A549 (cell line): ENCODE results near the gene ARHGAP40. TPM values are rescaled to one million over a fixed set of nuclear protein-coding genes. Genes with fewer than 3 reads are reported as not detected.

Source experiments
- ATAC-seq, 2 experiments: fragments of 200-7000 bp in 1 of 2; fragments of >200 bp in 1 of 2; cut with Nextera tagmentation in 1 of 2; cut with Tn5 transposase in 1 of 2; 3 replicates each; pipeline versions ENCODE4 v1.8.0 to v1.9.1; 2018 to 2020; ENCODE audit warnings: mild to moderate bottlenecking in 1 of 2, moderate library complexity in 1 of 2
- CTCF ChIA-PET: fragments of 300-600 bp; sonication (Branson Sonifier 250); formaldehyde crosslinking; extraction: SDS; loops from one replicate; lab custom pipeline; 2021; ENCODE audit warnings: antibody characterized with exemption, inconsistent platforms; lab: Yijun Ruan, JAX
- POLR2A ChIA-PET: fragments of 350-600 bp; formaldehyde crosslinking; extraction: SDS; loops from one replicate; lab custom pipeline; 2021; ENCODE audit warnings: antibody characterized with exemption, inconsistent platforms; lab: Yijun Ruan, JAX
- DNase-seq, 2 experiments: peaks; one replicate each; pipeline versions ENCODE4 v3.0.0 to v3.0.0-alpha.2; 2011 to 2016; ENCODE audit warnings: low read depth in 1 of 2, low spot score in 1 of 2
- FAIRE-seq: peaks from 2 replicates; lab custom pipeline; 2011; peaks lifted over from hg19 to GRCh38; lab: Jason Lieb, UNC
- H3K27ac ChIP-seq, 2 experiments: fragments of >200 bp; sonication (Bioruptor Twin); formaldehyde crosslinking; 3 replicates each; pipeline ENCODE4 v1.5.1; 2016 to 2017
- H3K4me1 ChIP-seq: fragments of >200 bp; sonication (Bioruptor Twin); formaldehyde crosslinking; 3 replicates; pipeline ENCODE4 v1.6.1; 2016
- H3K4me2 ChIP-seq: fragments of >200 bp; sonication (Bioruptor Twin); formaldehyde crosslinking; 3 replicates; pipeline ENCODE4 v1.6.1; 2016
- H3K4me3 ChIP-seq: fragments of >200 bp; sonication (Bioruptor Twin); formaldehyde crosslinking; 3 replicates; pipeline ENCODE4 v1.5.1; 2016
- H3K9me3 ChIP-seq: fragments of >200 bp; sonication (Bioruptor Twin); formaldehyde crosslinking; 3 replicates; pipeline ENCODE4 v1.6.1; 2016
- CBX2 ChIP-seq: fragments of 200-600 bp; sonication (generic); IDR thresholded peaks from 2 replicates; pipeline ENCODE4 v1.6.1; 2016; ENCODE audit warnings: low read depth, mild to moderate bottlenecking, borderline replicate concordance
- CEBPB ChIP-seq, 2 experiments: fragments of >200 bp in 1 of 2; sonication (Bioruptor Twin) in 1 of 2; formaldehyde crosslinking in 1 of 2; IDR thresholded peaks; 2 replicates each; pipeline ENCODE4 v1.6.1; 2012 to 2016
- CHD2 ChIP-seq: fragments of 150-350 bp; IDR thresholded peaks from 2 replicates; pipeline ENCODE4 v1.6.1; 2014; ENCODE audit warnings: low read length; ENCODE audit not compliant: partially characterized antibody
- CTCF ChIP-seq: fragments of >200 bp; sonication (Bioruptor Twin); formaldehyde crosslinking; IDR thresholded peaks from 3 replicates; pipeline ENCODE4 v1.5.1; 2016
- E2F6 ChIP-seq: IDR thresholded peaks from 2 replicates; pipeline ENCODE4 v1.6.1; 2012; ENCODE audit warnings: low read depth, borderline replicate concordance
- ELK1 ChIP-seq: fragments of 150-350 bp; IDR thresholded peaks from 2 replicates; pipeline ENCODE4 v1.6.1; 2014; ENCODE audit warnings: low read depth, mild to moderate bottlenecking, low read length
- FOSL2 ChIP-seq, 2 experiments: fragments of 450-650 bp in 1 of 2; fragments of >200 bp in 1 of 2; sonication (Bioruptor Twin) in 1 of 2; formaldehyde crosslinking; IDR thresholded peaks; 2 replicates each; pipeline versions ENCODE4 v1.5.0 to v1.6.1; 2016 to 2020; ENCODE audit warnings: mild to moderate bottlenecking in 1 of 2, moderate library complexity in 1 of 2
- HES2 ChIP-seq: fragments of >200 bp; sonication (Bioruptor Twin); formaldehyde crosslinking; IDR thresholded peaks from 2 replicates; pipeline ENCODE4 v1.6.1; 2016
- HOXB13 ChIP-seq: fragments of 250-450 bp; sonication (Bioruptor Pico); IDR thresholded peaks from 2 replicates; pipeline ENCODE4 v1.5.0; 2020; ENCODE audit warnings: low read depth, mild to moderate bottlenecking, moderate library complexity
- KDM5A ChIP-seq: fragments of 200-600 bp; sonication (generic); IDR thresholded peaks from 2 replicates; pipeline ENCODE4 v1.6.1; 2016; ENCODE audit warnings: antibody characterized with exemption, mild to moderate bottlenecking
- MAFK ChIP-seq: fragments of 450-650 bp; IDR thresholded peaks from 2 replicates; pipeline ENCODE4 v1.6.1; 2014; ENCODE audit not compliant: partially characterized antibody
- NFE2L2 ChIP-seq: fragments of 150-350 bp; conservative IDR thresholded peaks from 2 replicates; pipeline ENCODE4 v1.6.1; 2014; ENCODE audit warnings: low read length
- NR3C1 ChIP-seq: fragments of >200 bp; sonication (Bioruptor Twin); formaldehyde crosslinking; IDR thresholded peaks from 3 replicates; pipeline ENCODE4 v1.6.1; 2017
- PHF8 ChIP-seq: fragments of 200-600 bp; sonication (generic); IDR thresholded peaks from 2 replicates; pipeline ENCODE4 v1.6.1; 2016; ENCODE audit warnings: low read depth, mild to moderate bottlenecking, antibody characterized with exemption, moderate library complexity, borderline replicate concordance
- POLR2AphosphoS2 ChIP-seq: conservative IDR thresholded peaks from 2 replicates; pipeline ENCODE4 v1.6.1; 2012; ENCODE audit warnings: low read length, improper control_type of control experiment, inconsistent platforms
- REST ChIP-seq: fragments of 200-600 bp; sonication (generic); IDR thresholded peaks from 2 replicates; pipeline ENCODE4 v1.6.1; 2016; ENCODE audit warnings: antibody characterized with exemption, mild to moderate bottlenecking, moderate library complexity
- ZNF302 ChIP-seq: fragments of 250-450 bp; sonication (Bioruptor Pico); IDR thresholded peaks from 2 replicates; pipeline ENCODE4 v1.9.0; 2021; ENCODE audit warnings: inconsistent platforms, mild to moderate bottlenecking, moderate library complexity
- WGBS: methylation state at CpG from one replicate; pipeline ENCODE4 v1.1.6; 2017; ENCODE audit errors: missing lambda C conversion rate; 5-methylcytosine and 5-hydroxymethylcytosine counted together
- polyA plus RNA-seq, 4 experiments: library from polyadenylated mRNA; depleted of rRNA in 3 of 4; stranded (reverse); fragments of >200 nt; fragmentation: RNase III in 1 of 4; extraction: RNeasy Plus Mini Kit Qiagen cat#74134 plus additional on column Dnase treatment in 1 of 4; gene quantifications; 2 replicates in 3 of 4; 3 replicates in 1 of 4; pipeline ENCODE4 v1.2.3, GENCODE V29; 2011 to 2017
- TF ChIP-seq, protein P1 (sequence below): IDR thresholded peaks from 2 replicates; pipeline ENCODE4 v1.6.1; 2012

The ARHGAP40 gene
- polyA plus RNA-seq, 2 of the 4 experiments (the other 2 are of a cell fraction), result not detected

- TF ChIP-seq, protein P1, sequence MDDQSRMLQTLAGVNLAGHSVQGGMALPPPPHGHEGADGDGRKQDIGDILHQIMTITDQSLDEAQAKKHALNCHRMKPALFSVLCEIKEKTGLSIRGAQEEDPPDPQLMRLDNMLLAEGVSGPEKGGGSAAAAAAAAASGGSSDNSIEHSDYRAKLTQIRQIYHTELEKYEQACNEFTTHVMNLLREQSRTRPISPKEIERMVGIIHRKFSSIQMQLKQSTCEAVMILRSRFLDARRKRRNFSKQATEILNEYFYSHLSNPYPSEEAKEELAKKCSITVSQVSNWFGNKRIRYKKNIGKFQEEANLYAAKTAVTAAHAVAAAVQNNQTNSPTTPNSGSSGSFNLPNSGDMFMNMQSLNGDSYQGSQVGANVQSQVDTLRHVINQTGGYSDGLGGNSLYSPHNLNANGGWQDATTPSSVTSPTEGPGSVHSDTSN, result no peak
- TF ChIP-seq CHD2 (no peak), POLR2AphosphoS2 (no peak)
Observed at GRCh38 chr20:38559764-38560163, 41.8 kb upstream of the ARHGAP40 start (continued).

DNA sequence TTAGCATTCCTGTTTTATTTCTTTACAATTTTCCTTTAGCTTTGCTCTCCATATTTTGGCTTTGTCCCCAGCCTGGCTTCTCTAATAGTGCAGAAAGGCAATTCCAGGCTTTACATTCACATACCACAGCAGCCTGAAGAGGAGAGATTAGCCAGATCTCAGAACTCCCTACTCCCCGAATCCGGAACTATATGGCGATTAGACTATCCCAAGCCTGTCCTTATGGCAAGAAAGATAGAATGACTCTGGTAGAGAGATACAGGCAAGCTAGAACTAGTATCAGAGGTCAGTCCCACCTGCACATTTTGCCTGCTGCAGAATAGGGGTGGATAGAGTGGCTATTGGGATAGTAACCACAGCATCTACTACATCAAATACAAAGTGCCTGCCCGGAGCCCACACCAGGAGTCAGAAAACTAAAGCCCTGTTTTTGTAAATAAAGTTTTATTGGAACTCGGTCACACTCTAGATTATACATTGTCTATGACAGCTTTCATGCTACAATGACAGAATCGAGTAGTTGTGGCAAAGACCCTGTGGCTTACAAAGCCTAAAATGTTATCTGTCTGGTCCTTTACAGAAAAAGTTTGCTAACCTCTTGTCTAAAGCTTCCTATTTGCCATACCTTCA, 37.7 kb upstream of the ARHGAP40 start:
- FAIRE-seq, result no peak
- TF ChIP-seq HOXB13 (CRISPR knock-in tag) (no peak), CTCF (no peak), HES2 (no peak)
- TF ChIP-seq, all 56 proteins: peak for 0

DNA sequence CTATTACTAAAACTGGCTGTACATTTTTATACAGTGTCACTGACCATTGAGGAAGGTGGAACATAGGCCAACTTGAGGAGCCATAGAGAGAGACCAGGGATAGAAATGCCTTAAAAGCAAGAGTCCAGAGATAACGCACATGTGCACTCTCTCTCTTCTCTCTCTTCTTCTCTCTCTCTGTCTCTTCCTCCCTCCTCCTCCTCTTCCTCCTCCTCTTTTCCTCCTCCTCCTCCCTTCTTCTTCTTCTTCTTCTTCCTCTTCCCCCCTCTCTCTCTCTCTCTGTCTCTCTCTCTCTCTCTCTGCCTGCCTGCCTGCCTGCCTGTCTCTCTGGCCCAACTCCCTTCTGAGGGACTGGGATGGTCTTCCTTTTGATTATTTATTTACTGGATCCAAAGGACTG, 36.9 kb upstream of the ARHGAP40 start:
- TF ChIP-seq MAFK (no peak), KDM5A (no peak), CHD2 (no peak), FOSL2 (IDR thresholded peaks at IDR 0.05) (no peak), FOSL2 (CRISPR knock-in tag; IDR thresholded peaks at IDR 0.05) (no peak), PHF8 (no peak), REST (no peak), CEBPB (IDR thresholded peaks at IDR 0.05) (no peak), CBX2 (no peak), ELK1 (no peak), NR3C1 (no peak), NFE2L2 (no peak), ZNF302 (no peak), HOXB13 (CRISPR knock-in tag) (no peak), E2F6 (no peak)
- TF ChIP-seq, protein P1, result no peak
- Histone ChIP-seq H3K4me1 (no peaks in the 10 kb centered on the region), H3K9me3 (no peaks in the 10 kb centered on the region), H3K4me2 (no peak overlapping the region), H3K27ac (no peak overlapping the region), H3K4me3 (no peak overlapping the region)
- FAIRE-seq (no peak), DNase-seq (no peak), ATAC-seq (no peak)
- ChIA-PET POLR2A (no interaction called here), CTCF (interaction anchor here (0.8 to 1.1 kb wide), 2 partner anchors 16 to 185 kb away, joined by 3 read pairs; no protein-coding TSS in a partner anchor)
- WGBS, result 94% methylated on average over 1 of the region's 1 CpG

More for the DNA sequence above, 37.7 kb upstream of the ARHGAP40 start:
- CTCF ChIA-PET, result interaction anchor here (0.8 to 1.1 kb wide), 2 partner anchors 16 to 186 kb away, joined by 3 read pairs; no protein-coding TSS in a partner anchor
- POLR2A ChIA-PET, result no interaction called here
- H3K27ac ChIP-seq, result no peak overlapping the region
- no peak for ATAC-seq
- no peak overlapping the region for H3K4me3 ChIP-seq
- H3K4me1 ChIP-seq, result no peaks in the 10 kb centered on the region
- no peak for DNase-seq
- H3K4me2 ChIP-seq, result no peak overlapping the region
- WGBS, result 93% methylated on average over 6 of the region's 6 CpGs
- no peaks in the 10 kb centered on the region for H3K9me3 ChIP-seq
